Mammary epithelial cell (primary cell): Measurements from ENCODE around the gene FAAH.

Experiments
- CTCF ChIP-seq, 2 donors: IDR thresholded peaks in 1 of 2; conservative IDR thresholded peaks in 1 of 2; 2 replicates each; pipeline ENCODE4 v1.5.1; 2011 to 2012; ENCODE audit warnings: inconsistent platforms in 2 of 2, low read length in 2 of 2, mild to moderate bottlenecking in 2 of 2, control low read depth in 1 of 2, low read depth in 1 of 2; ENCODE audit not compliant: insufficient read depth in 1 of 2; ENCODE audit errors: extremely low read depth in 1 of 2
- EZH2 ChIP-seq: IDR thresholded peaks from 2 replicates; pipeline ENCODE4 v1.6.1; 2012; ENCODE audit warnings: low read length, inconsistent platforms, borderline replicate concordance

- no peak for TF ChIP-seq CTCF (conservative IDR thresholded peaks at IDR 0.05 in 1 of 2, IDR thresholded peaks at IDR 0.05 in 1 of 2; ENCODE audit: extremely low read depth in 1 of 2, insufficient read depth in 1 of 2, low read depth in 1 of 2, low read length in 2 of 2)
- TF ChIP-seq EZH2, result no peak
Measured at GRCh38 chr1:46400421-46400820, 6.3 kb downstream of the FAAH start.
